HG02885 (cell line): ENCODE measurements around the gene PAF1.
A peak's percentile ranks its signal among the peaks of the same experiment; 100 is the strongest.

Experiments used
- ATAC-seq: cut with Tn5 transposase; IDR thresholded peaks from one replicate; pipeline ENCODE4 v1.9.1; 2021; ENCODE audit warnings: mild to moderate bottlenecking; ENCODE audit not compliant: unreplicated experiment, poor library complexity

Gene PAF1

GRCh38 chr19:39406656-39407409, 15.9 kb upstream of the PAF1 start, which contains the start of gene ZFP36:
ZFP36 (plus strand) TSS chr19:39406847; CDS start chr19:39406905, 58 bp downstream.
- ATAC-seq: no peak

GRCh38 chr19:39405958-39406655, 15.2 kb upstream of the PAF1 start:
- ATAC-seq: no peak

- no peak for ATAC-seq
Measured at GRCh38 chr19:39405261-39405957, 14.5 kb upstream of the PAF1 start.

GRCh38 chr19:39403331-39404312, 12.7 kb upstream of the PAF1 start:
- ATAC-seq: peak; percentile 25

- ATAC-seq: peak; percentile 32
Measured at GRCh38 chr19:39402346-39403300, 11.7 kb upstream of the PAF1 start.

- ATAC-seq: peak; percentile 1
Measured at GRCh38 chr19:39401549-39402345, 10.8 kb upstream of the PAF1 start.

- no peak for ATAC-seq
Measured at GRCh38 chr19:39401070-39401548, 10.2 kb upstream of the PAF1 start.

- ATAC-seq: no peak
Measured at GRCh38 chr19:39400061-39400460, 9.2 kb upstream of the PAF1 start.

GRCh38 chr19:39399668-39400050, 8.8 kb upstream of the PAF1 start:
- ATAC-seq: no peak

- ATAC-seq: no peak
Measured at GRCh38 chr19:39398297-39398864, 7.5 kb upstream of the PAF1 start.

- peak; percentile 46 for ATAC-seq
Measured at GRCh38 chr19:39397360-39398296, 6.7 kb upstream of the PAF1 start.

- ATAC-seq: no peak
Measured at GRCh38 chr19:39390451-39390750, 505 bp downstream of the PAF1 start.

- no peak for ATAC-seq
Measured at GRCh38 chr19:39389631-39390414, 1.1 kb downstream of the PAF1 start.

- ATAC-seq: no peak
Measured at GRCh38 chr19:39388657-39389056, 2.2 kb downstream of the PAF1 start.

- ATAC-seq: no peak
Measured at GRCh38 chr19:39386557-39386956, 4.3 kb downstream of the PAF1 start.
